GM12892 (cell line): Measurements from ENCODE around the gene PRKAG2.

Source experiments
- POLR2A ChIP-seq: IDR thresholded peaks from 2 replicates; pipeline ENCODE4 v1.6.1; 2011; ENCODE audit warnings: low read depth, low read length, control low read depth
- POLR2AphosphoS5 ChIP-seq: IDR thresholded peaks from 2 replicates; pipeline ENCODE4 v1.6.1; 2011; ENCODE audit warnings: low read depth, low read length, control low read depth
- TAF1 ChIP-seq: IDR thresholded peaks from 2 replicates; pipeline ENCODE4 v1.6.1; 2011; ENCODE audit warnings: low read depth, mild to moderate bottlenecking, control low read depth, low read length, borderline replicate concordance

DNA sequence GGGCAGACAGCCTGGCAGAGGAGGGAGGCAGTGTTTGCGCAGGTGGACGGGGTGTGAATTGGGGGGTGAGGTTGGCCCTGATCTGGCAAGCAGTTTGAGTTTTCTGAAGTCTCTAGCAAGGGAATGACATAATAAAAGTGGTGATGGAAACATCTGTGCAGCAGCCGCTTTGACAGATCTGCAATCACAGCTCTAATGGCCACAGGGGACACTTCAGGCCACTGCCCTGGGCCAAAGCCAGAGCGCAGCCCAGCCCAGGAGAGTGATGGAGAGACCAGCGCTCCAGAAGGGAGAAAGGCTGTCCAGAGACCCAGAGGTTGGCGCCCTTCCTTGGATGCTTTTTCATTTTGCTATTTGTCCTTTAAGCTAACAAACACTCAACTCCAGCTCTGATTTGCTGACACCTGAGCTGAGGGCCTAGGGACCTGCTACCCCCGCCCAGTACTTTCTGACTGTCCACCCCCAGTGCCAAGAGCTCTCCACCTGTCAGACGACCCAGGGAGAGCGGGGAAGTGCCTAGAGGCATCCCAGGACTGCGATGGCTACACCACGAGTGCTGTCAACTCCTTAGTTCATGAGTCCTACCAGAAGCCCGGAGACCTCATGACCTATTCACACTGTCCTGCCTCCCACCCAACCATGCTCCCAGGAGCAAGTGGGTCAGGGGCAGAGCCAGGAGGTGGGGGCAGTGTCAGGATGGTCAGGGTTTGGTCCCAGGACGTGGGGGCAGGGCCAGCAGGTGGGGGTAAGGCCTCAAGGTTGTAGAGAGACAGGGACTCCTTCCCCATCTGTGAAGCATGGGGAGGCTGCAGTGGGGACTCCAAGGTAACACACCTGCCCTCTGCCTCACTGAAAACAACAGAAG is 112.6 kb downstream of the PRKAG2 start:
- TF ChIP-seq POLR2A: no peak
- no peak for TF ChIP-seq POLR2AphosphoS5
- no peak for TF ChIP-seq TAF1
